ENCODE data around the gene JPH2.
A peak's percentile ranks its signal among the peaks of the same experiment; 100 is the strongest.
"Not testable (repeated sequence)": the region's sequence is repeated elsewhere in the genome, so short reads cannot be mapped to it uniquely, and the experiment has no call there.

JPH2 gene

DNA sequence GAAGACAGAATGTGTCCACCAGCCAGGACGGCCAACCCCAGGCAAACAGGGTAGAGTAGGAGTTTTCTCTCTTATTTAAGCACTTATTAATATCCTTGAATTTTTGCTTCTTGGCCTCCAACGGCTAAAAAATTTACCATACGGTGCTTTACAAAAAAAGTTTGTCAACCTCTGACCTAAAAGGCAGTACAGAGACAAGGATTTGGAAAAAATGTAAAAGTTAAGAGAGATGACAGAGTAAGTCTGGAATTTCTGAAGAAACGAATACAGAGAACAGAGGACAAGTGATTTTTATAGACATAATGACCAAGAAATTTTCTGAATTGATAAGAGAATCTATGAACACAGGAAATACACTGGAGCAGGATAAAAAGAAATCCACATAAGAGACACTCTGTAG, 13.4 kb upstream of the JPH2 start:
- DNase-seq (ENCODE audit: low read depth) = no peak
- H3K4me3 ChIP-seq (ENCODE audit: control insufficient read depth, low read depth, low read length) = no peak overlapping the region
- TF ChIP-seq, protein P1, sequence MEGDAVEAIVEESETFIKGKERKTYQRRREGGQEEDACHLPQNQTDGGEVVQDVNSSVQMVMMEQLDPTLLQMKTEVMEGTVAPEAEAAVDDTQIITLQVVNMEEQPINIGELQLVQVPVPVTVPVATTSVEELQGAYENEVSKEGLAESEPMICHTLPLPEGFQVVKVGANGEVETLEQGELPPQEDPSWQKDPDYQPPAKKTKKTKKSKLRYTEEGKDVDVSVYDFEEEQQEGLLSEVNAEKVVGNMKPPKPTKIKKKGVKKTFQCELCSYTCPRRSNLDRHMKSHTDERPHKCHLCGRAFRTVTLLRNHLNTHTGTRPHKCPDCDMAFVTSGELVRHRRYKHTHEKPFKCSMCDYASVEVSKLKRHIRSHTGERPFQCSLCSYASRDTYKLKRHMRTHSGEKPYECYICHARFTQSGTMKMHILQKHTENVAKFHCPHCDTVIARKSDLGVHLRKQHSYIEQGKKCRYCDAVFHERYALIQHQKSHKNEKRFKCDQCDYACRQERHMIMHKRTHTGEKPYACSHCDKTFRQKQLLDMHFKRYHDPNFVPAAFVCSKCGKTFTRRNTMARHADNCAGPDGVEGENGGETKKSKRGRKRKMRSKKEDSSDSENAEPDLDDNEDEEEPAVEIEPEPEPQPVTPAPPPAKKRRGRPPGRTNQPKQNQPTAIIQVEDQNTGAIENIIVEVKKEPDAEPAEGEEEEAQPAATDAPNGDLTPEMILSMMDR (conservative IDR thresholded peaks at IDR 0.05; ENCODE audit: control insufficient read depth, insufficient read depth, low read depth, low read length) = no peak

- H3K4me3 ChIP-seq (ENCODE audit: control insufficient read depth, low read depth, low read length) = no peak overlapping the region
- no peak for DNase-seq (ENCODE audit: low read depth)
- TF ChIP-seq, protein P1 (conservative IDR thresholded peaks at IDR 0.05; ENCODE audit: control insufficient read depth, insufficient read depth, low read depth, low read length) = no peak
Observed at GRCh38 chr20:44199877-44200276, 12.9 kb upstream of the JPH2 start.

GRCh38 chr20:44198872-44199271, 11.9 kb upstream of the JPH2 start:
- TF ChIP-seq, protein P1 (conservative IDR thresholded peaks at IDR 0.05; ENCODE audit: control insufficient read depth, insufficient read depth, low read depth, low read length) = no peak
- no peak for DNase-seq (ENCODE audit: low read depth)
- H3K4me3 ChIP-seq (ENCODE audit: control insufficient read depth, low read depth, low read length) = no peak overlapping the region

DNA sequence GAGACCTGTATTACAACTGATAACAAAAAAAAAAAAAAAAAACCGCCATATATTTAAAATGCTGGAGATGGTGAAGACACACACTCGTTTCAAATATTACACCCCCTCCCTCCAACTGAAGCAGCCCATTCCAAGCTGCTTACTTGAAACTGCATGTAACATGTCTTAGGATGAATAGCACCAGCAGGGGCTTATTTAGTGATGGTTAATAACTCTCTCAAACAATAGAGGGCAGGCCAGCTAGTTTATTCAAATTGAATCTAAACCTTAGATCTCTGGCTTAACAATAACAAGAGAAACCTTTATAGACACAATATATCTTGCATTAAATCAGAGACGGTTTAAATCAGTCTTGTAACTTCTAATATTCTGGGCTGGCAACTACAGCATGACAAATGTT, 9.3 kb upstream of the JPH2 start:
- TF ChIP-seq, protein P1 (conservative IDR thresholded peaks at IDR 0.05; ENCODE audit: control insufficient read depth, insufficient read depth, low read depth, low read length) = peak; percentile 9
- DNase-seq (ENCODE audit: low read depth) = peak; percentile 28
- H3K4me3 ChIP-seq (ENCODE audit: control insufficient read depth, low read depth, low read length) = no peak overlapping the region

DNA sequence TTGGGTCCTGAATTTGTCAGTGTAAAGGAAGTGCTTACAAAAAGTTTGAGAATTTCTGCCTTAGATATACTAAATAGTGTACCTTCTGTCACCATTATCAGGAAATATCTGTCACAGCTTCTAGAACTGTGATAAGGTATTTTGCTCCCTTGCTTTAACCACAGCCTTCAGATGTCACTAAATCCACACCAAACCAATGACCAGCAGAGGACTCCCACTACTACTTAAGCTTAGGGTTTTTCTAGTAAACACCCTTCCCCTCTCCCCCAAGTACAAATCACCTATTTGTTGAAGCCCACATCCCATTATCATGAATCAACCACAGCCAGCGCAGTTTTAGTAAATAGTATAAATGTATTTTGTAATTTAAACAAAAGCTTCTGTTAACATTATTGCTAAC, 8.6 kb upstream of the JPH2 start:
- H3K4me3 ChIP-seq (ENCODE audit: control insufficient read depth, low read depth, low read length) = no peak overlapping the region
- no peak for DNase-seq (ENCODE audit: low read depth)
- TF ChIP-seq, protein P1 (conservative IDR thresholded peaks at IDR 0.05; ENCODE audit: control insufficient read depth, insufficient read depth, low read depth, low read length) = no peak

GRCh38 chr20:44193801-44194200, 6.8 kb upstream of the JPH2 start:
- TF ChIP-seq, protein P1 (conservative IDR thresholded peaks at IDR 0.05; ENCODE audit: control insufficient read depth, insufficient read depth, low read depth, low read length) = no peak
- no peak for DNase-seq (ENCODE audit: low read depth)
- no peak overlapping the region for H3K4me3 ChIP-seq (ENCODE audit: control insufficient read depth, low read depth, low read length)

GRCh38 chr20:44191640-44192039, 4.7 kb upstream of the JPH2 start:
- not testable (repeated sequence) for DNase-seq (ENCODE audit: low read depth); H3K4me3 ChIP-seq (ENCODE audit: control insufficient read depth, low read depth, low read length)

Measured in fibroblast of mammary gland (primary cell).